Ovary (tissue), 9 donors: ENCODE measurements around the gene TBL1XR1. TPM values are rescaled to one million over a fixed set of nuclear protein-coding genes. Genes with fewer than 3 reads are reported as not detected.

Experiments
- DNase-seq, 5 donors: peaks; one replicate each; pipeline ENCODE4 v3.0.0-alpha.2; 2019 to 2020
- H3K27ac ChIP-seq, 2 donors: fragments of 200-600 bp; one replicate each; pipeline versions ENCODE4 v1.5.1 to v1.8.0; 2019 to 2022
- H3K27me3 ChIP-seq: fragments of 200-600 bp; one replicate; pipeline ENCODE4 v1.8.0; 2022
- H3K36me3 ChIP-seq: fragments of 200-600 bp; sonication (generic); one replicate; pipeline ENCODE4 v1.5.1; 2019
- H3K4me1 ChIP-seq: one replicate; pipeline ENCODE4 v1.8.1; 2013; ENCODE audit warnings: mild to moderate bottlenecking, moderate library complexity; ENCODE audit not compliant: insufficient read depth
- H3K4me3 ChIP-seq: fragments of 200-600 bp; sonication (generic); one replicate; pipeline ENCODE4 v1.5.1; 2017
- H3K9me3 ChIP-seq, 2 donors: fragments of 200-600 bp in 1 of 2; sonication (generic) in 1 of 2; one replicate each; pipeline versions ENCODE4 v1.5.1 to v1.8.1; 2013 to 2019; ENCODE audit warnings: mild to moderate bottlenecking in 1 of 2, moderate library complexity in 1 of 2
- CTCF ChIP-seq, 3 donors: fragments of 450-650 bp in 2 of 3; fragments of 200-600 bp in 1 of 3; IDR thresholded peaks; one replicate each; pipeline versions ENCODE4 v1.5.1 to v1.8.0; 2016 to 2022; ENCODE audit warnings: antibody characterized with exemption in 3 of 3, mild to moderate bottlenecking in 1 of 3
- EP300 ChIP-seq: sonication (generic); formaldehyde crosslinking; IDR thresholded peaks from one replicate; pipeline ENCODE4 v1.6.1; 2017; ENCODE audit warnings: antibody characterized with exemption
- POLR2A ChIP-seq: fragments of 450-650 bp; IDR thresholded peaks from one replicate; pipeline ENCODE4 v1.6.1; 2017; ENCODE audit warnings: antibody characterized with exemption, mild to moderate bottlenecking, moderate library complexity
- WGBS, 3 donors: extraction: QIAGEN DNeasy Blood & Tissue Kit in 1 of 3; methylation state at CpG; one replicate each; pipeline versions ENCODE4 v1.1.5 to v1.1.7; 2013 to 2017; 5-methylcytosine and 5-hydroxymethylcytosine counted together
- intact Hi-C, 4 donors: fragments of 100-400 bp; cut with DNase I; formaldehyde crosslinking; loops; one replicate each; pipeline versions ENCODE4 v1.11.0 to v1.15.1; 2022 to 2023
- polyA plus RNA-seq, 2 donors: library from polyadenylated mRNA; stranded (reverse); fragments of 200-250 nt in 1 of 2; fragments of 350-450 nt in 1 of 2; fragmentation: Illumina TruSeq in 1 of 2; extraction: RNeasy Lipid Tissue Mini Kit (QIAGEN cat#74804) in 1 of 2; gene quantifications; one replicate each; pipeline ENCODE4 v1.2.3, GENCODE V29; 2013 to 2014
- total RNA-seq, 7 donors: library from RNA; depleted of rRNA in 2 of 7; stranded (reverse); fragments of >200 nt in 2 of 7; fragmentation: NEBNext Ultra II Directional in 3 of 7; extraction: Animal tissue kit (Norgen Biotek cat#: 25700) in 3 of 7; gene quantifications; one replicate each; pipeline versions ENCODE4 v1.1.0 to v1.2.4, GENCODE V29; 2016 to 2023
- donor health status: DM: no; HTN: no; CAD: no; lungs with moderate emphysema.
- donor health status: DM: no; HTN: no; CAD: no.
- donor health status: Bipolar disorder and iron deficiency.
- donor health status: DM: yes; HTN: yes; CAD: no.
- donor health status: DM: no; HTN: no; CAD: no.
- donor health status: DM: yes; HTN: yes; CAD: no.

The TBL1XR1 gene
- total and polyA plus RNA-seq, 9 donors = 30.0 to 160 (median 114) TPM

GRCh38 chr3:177150970-177151627 lies 46.2 kb downstream of the TBL1XR1 start:
- H3K4me3 ChIP-seq = no peak overlapping the region
- WGBS, 3 donors = 75 to 82% (median 79%) methylated on average over 7 of the region's 7 CpGs
- H3K27ac ChIP-seq = no peak overlapping the region

GRCh38 chr3:177150218-177150916 lies 46.9 kb downstream of the TBL1XR1 start:
- intact Hi-C loops = no loop called here
- no peak for DNase-seq
- Histone ChIP-seq H3K36me3 (no peaks in the 10 kb centered on the region), H3K27ac (no peak overlapping the region), H3K4me1 (peaks cover 16% of the 10 kb centered on the region), H3K4me3 (no peak overlapping the region), H3K9me3 (no peaks in the 10 kb centered on the region), H3K27me3 (no peaks in the 10 kb centered on the region)
- 31 to 37% (median 36%) methylated on average over 3 of the region's 3 CpGs for WGBS, 3 donors
- no peak for TF ChIP-seq POLR2A
- no peak for TF ChIP-seq EP300
- TF ChIP-seq CTCF (IDR thresholded peaks at IDR 0.05) = no peak

More at GRCh38 chr3:177150970-177151627, 46.2 kb downstream of the TBL1XR1 start:
- no peak for TF ChIP-seq POLR2A
- no peak for TF ChIP-seq CTCF (IDR thresholded peaks at IDR 0.05)
- no peak for TF ChIP-seq EP300
- Histone ChIP-seq H3K4me1 (peaks cover 14% of the 10 kb centered on the region), H3K9me3 (no peaks in the 10 kb centered on the region), H3K27me3 (no peaks in the 10 kb centered on the region), H3K36me3 (no peaks in the 10 kb centered on the region)
- DNase-seq = no peak
- intact Hi-C loops = no loop called here

- Histone ChIP-seq H3K27ac (no peak overlapping the region), H3K27me3 (no peaks in the 10 kb centered on the region), H3K4me1 (peaks cover 16% of the 10 kb centered on the region), H3K9me3 (no peaks in the 10 kb centered on the region), H3K36me3 (no peaks in the 10 kb centered on the region), H3K4me3 (no peak overlapping the region)
- TF ChIP-seq POLR2A (no peak), EP300 (no peak), CTCF (IDR thresholded peaks at IDR 0.05) (no peak)
- intact Hi-C loops = no loop called here
- no peak for DNase-seq
- WGBS, 3 donors = 72 to 85% (median 84%) methylated on average over 3 of the region's 3 CpGs
These were observed 48.2 kb downstream of the TBL1XR1 start for GRCh38 chr3:177149106-177149505.

- H3K4me1 ChIP-seq = peaks cover 16% of the 10 kb centered on the region
- H3K27ac ChIP-seq = no peak overlapping the region
- no peak for TF ChIP-seq POLR2A
- no peak for TF ChIP-seq EP300
- TF ChIP-seq CTCF (IDR thresholded peaks at IDR 0.05) = no peak
- H3K9me3 ChIP-seq = no peaks in the 10 kb centered on the region
- 86 to 96% (median 91%) methylated on average over 1 of the region's 1 CpG for WGBS, 3 donors
- DNase-seq = no peak
- no peaks in the 10 kb centered on the region for H3K27me3 ChIP-seq
- H3K36me3 ChIP-seq = no peaks in the 10 kb centered on the region
- intact Hi-C loops = no loop called here
- H3K4me3 ChIP-seq = no peak overlapping the region
These were observed 49.5 kb downstream of the TBL1XR1 start for GRCh38 chr3:177147790-177148189.
